Transverse colon (tissue), 4 donors: ENCODE results near the gene GPC6.

ENCODE experiments used
- CTCF ChIP-seq, 5 experiments: fragments of 200-600 bp in 3 of 5; fragments of 450-650 bp in 2 of 5; sonication (generic) in 3 of 5; IDR thresholded peaks; 1 replicate in 2 of 5; 2 replicates in 3 of 5; pipeline ENCODE4 v1.5.1; 2016 to 2017; ENCODE audit warnings: antibody characterized with exemption in 5 of 5, inconsistent platforms in 3 of 5, mild to moderate bottlenecking in 2 of 5, moderate library complexity in 1 of 5
- POLR2A ChIP-seq: fragments of 450-650 bp; IDR thresholded peaks from one replicate; pipeline ENCODE4 v1.6.1; 2016; ENCODE audit warnings: antibody characterized with exemption, mild to moderate bottlenecking, moderate library complexity
- POLR2AphosphoS5 ChIP-seq, 3 donors: sonication (generic); formaldehyde crosslinking; IDR thresholded peaks; one replicate each; pipeline ENCODE4 v1.6.1; 2016; ENCODE audit warnings: antibody characterized with exemption in 3 of 3

- TF ChIP-seq POLR2AphosphoS5 (IDR thresholded peaks at IDR 0.05) (no peak), CTCF (IDR thresholded peaks at IDR 0.05) (no peak), POLR2A (no peak)
Observed at GRCh38 chr13:93262729-93263345, 36.2 kb downstream of the GPC6 start.
